Heart left ventricle (tissue), 13 donors: Measurements from ENCODE around the gene MAPK8IP3.

Experiments
- CTCF ChIP-seq, 12 donors: fragments of 200-600 bp; sonication (generic) in 4 of 12; IDR thresholded peaks; one replicate each; pipeline versions ENCODE4 v1.5.0 to v1.8.0; 2018 to 2022; ENCODE audit warnings: antibody characterized with exemption in 12 of 12, mild to moderate bottlenecking in 5 of 12
- POLR2A ChIP-seq, 2 donors: fragments of 450-650 bp; IDR thresholded peaks; one replicate each; pipeline ENCODE4 v1.6.1; 2017; ENCODE audit warnings: antibody characterized with exemption in 2 of 2, mild to moderate bottlenecking in 2 of 2, moderate library complexity in 2 of 2
- donor health status: ischemic (EF 13 %, LVEDD 7.1; RV severe dilation, severe dysfunction).
- donor health status: DM: no; HTN: yes; CAD: no.
- donor health status: DM: no; HTN: no; CAD: no.
- donor health status: ischemic (EF 25% LVEDD 6.9; RV normal size, moderate dysfunction).
- donor health status: ischemic (EF 25% LVEDD 5.7; RV mildly dilated, moderate dysfunction).
- donor health status: ischemic (EF 35%, LVEDD 5.7; RV mildly dilated, moderate dysfunction).
- donor health status: nonischemic (EF 11% LVEDD 7.7; RV severe dilation, severe dysfunction).
- donor health status: DM: yes; HTN: yes; CAD: no.
- donor health status: PGD.
- donor health status: ischemic (EF 29% LVEDD 5.4; RV normal size, mild dysfunction).
- donor health status: nonischemic (EF 23%, LVEDD 6.1; RV moderate dilation, normal function).

GRCh38 chr16:1662543-1662942, 43.5 kb upstream of the MAPK8IP3 start:
- no peak for TF ChIP-seq CTCF (IDR thresholded peaks at IDR 0.05)
- TF ChIP-seq POLR2A (IDR thresholded peaks at IDR 0.05), result no peak
